GM12874 (cell line): ENCODE results near the gene AP3S2.

ENCODE experiments used
- CTCF ChIP-seq: IDR thresholded peaks from 2 replicates; pipeline ENCODE4 v1.5.1; 2011; ENCODE audit warnings: low read depth, mild to moderate bottlenecking, control low read depth, low read length, moderate library complexity; ENCODE audit not compliant: insufficient read depth

The AP3S2 gene

GRCh38 chr15:89781055-89781454 is 112.7 kb downstream of the AP3S2 start:
- TF ChIP-seq CTCF, result no peak

- no peak for TF ChIP-seq CTCF
Measured at GRCh38 chr15:89780601-89781000, 113.2 kb downstream of the AP3S2 start.
